Measurements from ENCODE around the gene CLDN22. TPM values are rescaled to one million over a fixed set of nuclear protein-coding genes. Genes with fewer than 3 reads are reported as not detected.

The CLDN22 gene
- total and polyA plus RNA-seq, 9 of the 15 experiments (the other 6 are each of a cell fraction or from before 2014, with no cell fraction given), result 0.21 TPM; not detected in 8

GRCh38 chr4:183344523-183345255, 24.6 kb upstream of the CLDN22 start:
- ATAC-seq, result no peak
- no peak for TF ChIP-seq ZNF707 (CRISPR knock-in tag; conservative IDR thresholded peaks at IDR 0.05)
- 0 out of 2 replicates have a peak, but pooled peaks have one; percentile 23 for TF ChIP-seq ZNF121 (CRISPR knock-in tag; conservative IDR thresholded peaks at IDR 0.05)
- DNase-seq (ENCODE audit: extremely low read depth in 1 of 4, low spot score in 3 of 4), result no peak
- no peak for FAIRE-seq
- ChIA-PET POLR2A (no interaction called here), CTCF (ENCODE audit: low intra/inter-chr PET ratio) (no interaction called here)
- H3K4me1 ChIP-seq (replicated peaks in 1 of 2; ENCODE audit: control insufficient read depth in 2 of 2, insufficient read depth in 2 of 2, low read length in 2 of 2), result peaks cover 15 to 18% of the 10 kb centered on the region in 2 experiments
- intact Hi-C loops (cut with micrococcal nuclease), result no loop called here
- H2AFZ ChIP-seq (ENCODE audit: low read depth, low read length), result peak overlapping the region; percentile 29; the same call in 1 of the 2 replicates
- H3K9ac ChIP-seq (ENCODE audit: insufficient read depth in 1 of 2, low read depth in 2 of 2, low read length in 2 of 2), result no peak overlapping the region
- no peak overlapping the region for H3K4me2 ChIP-seq (ENCODE audit: insufficient read depth, low read length)
- H3K27me3 ChIP-seq (ENCODE audit: control insufficient read depth in 2 of 2, insufficient read depth in 2 of 2, low read length in 2 of 2), result no peaks in the 10 kb centered on the region
- H3K4me3 ChIP-seq, result no peak overlapping the region
- H3K27ac ChIP-seq (ENCODE audit: extremely low read depth, low read depth, low read length), result no peak overlapping the region
- WGBS (ENCODE audit: insufficient coverage, low coverage, missing lambda C conversion rate), result 78% methylated on average over 14 of the region's 15 CpGs
- H3K36me3 ChIP-seq (ENCODE audit: control insufficient read depth, insufficient read depth, low read length), result no peaks in the 10 kb centered on the region
- H3K9me1 ChIP-seq (ENCODE audit: control insufficient read depth, insufficient read depth, low read length), result no peaks in the 10 kb centered on the region
- BruUV-seq (replicated peaks), result no TSS peak
- no peaks in the 10 kb centered on the region for H3K79me2 ChIP-seq (ENCODE audit: control insufficient read depth, insufficient read depth, low read length)
- H3K9me3 ChIP-seq (replicated peaks; ENCODE audit: control insufficient read depth, insufficient read depth, low read depth, low read length), result no peaks in the 10 kb centered on the region
- in situ Hi-C loops (cut with MboI), result no loop called here
- no peaks in the 10 kb centered on the region for H4K20me1 ChIP-seq (replicated peaks; ENCODE audit: control insufficient read depth, insufficient read depth, low read length)

GRCh38 chr4:183343730-183344129, 23.7 kb upstream of the CLDN22 start:
- Histone ChIP-seq H3K4me1 (replicated peaks in 1 of 2; ENCODE audit: control insufficient read depth in 2 of 2, insufficient read depth in 2 of 2, low read length in 2 of 2) (peaks cover 7 to 17% of the 10 kb centered on the region in 2 experiments), H2AFZ (ENCODE audit: low read depth, low read length) (no peak overlapping the region), H3K36me3 (ENCODE audit: control insufficient read depth, insufficient read depth, low read length) (no peaks in the 10 kb centered on the region), H3K4me3 (no peak overlapping the region), H3K9ac (ENCODE audit: insufficient read depth in 1 of 2, low read depth in 2 of 2, low read length in 2 of 2) (peak overlapping the region in 1 of 2 experiments; percentile 40; a peak in 1 of 4 replicates), H3K79me2 (ENCODE audit: control insufficient read depth, insufficient read depth, low read length) (no peaks in the 10 kb centered on the region), H3K9me3 (replicated peaks; ENCODE audit: control insufficient read depth, insufficient read depth, low read depth, low read length) (no peaks in the 10 kb centered on the region), H3K27me3 (ENCODE audit: control insufficient read depth in 2 of 2, insufficient read depth in 2 of 2, low read length in 2 of 2) (no peaks in the 10 kb centered on the region), H3K27ac (ENCODE audit: extremely low read depth, low read depth, low read length) (no peak overlapping the region), H3K9me1 (ENCODE audit: control insufficient read depth, insufficient read depth, low read length) (no peaks in the 10 kb centered on the region), H4K20me1 (replicated peaks; ENCODE audit: control insufficient read depth, insufficient read depth, low read length) (no peaks in the 10 kb centered on the region), H3K4me2 (ENCODE audit: insufficient read depth, low read length) (no peak overlapping the region)
- FAIRE-seq, result no peak
- ChIA-PET CTCF (ENCODE audit: low intra/inter-chr PET ratio) (no interaction called here), POLR2A (no interaction called here)
- in situ Hi-C loops (cut with MboI) (no loop called here), intact Hi-C loops (cut with micrococcal nuclease) (no loop called here)
- no peak for ATAC-seq
- no peak for DNase-seq (ENCODE audit: extremely low read depth in 1 of 4, low spot score in 3 of 4)
- BruUV-seq (replicated peaks), result no TSS peak
- WGBS (ENCODE audit: insufficient coverage, low coverage, missing lambda C conversion rate), result 68% methylated on average over 7 of the region's 7 CpGs
- TF ChIP-seq ZNF239 (CRISPR knock-in tag; IDR thresholded peaks at IDR 0.05) (no peak), CTCFL (IDR thresholded peaks at IDR 0.05; ENCODE audit: borderline replicate concordance, insufficient read depth, low read depth, low read length, poor library complexity, severe bottlenecking) (no peak), PHB (CRISPR knock-in tag; IDR thresholded peaks at IDR 0.05) (no peak), ZNF24 (IDR thresholded peaks at IDR 0.05) (no peak), NCOA4 (IDR thresholded peaks at IDR 0.05; ENCODE audit: partially characterized antibody) (no peak), IFI16 (CRISPR knock-in tag; IDR thresholded peaks at IDR 0.05) (no peak), ZC3H11A (IDR thresholded peaks at IDR 0.05; ENCODE audit: low read depth, low read length) (no peak), SIRT6 (IDR thresholded peaks at IDR 0.05; ENCODE audit: low read depth, low read length) (no peak), ZNF174 (CRISPR knock-in tag; IDR thresholded peaks at IDR 0.05) (no peak), TSC22D4 (tag; IDR thresholded peaks at IDR 0.05) (no peak), ZNF717 (CRISPR knock-in tag; IDR thresholded peaks at IDR 0.05) (no peak), POLR2G (IDR thresholded peaks at IDR 0.05; ENCODE audit: low read depth, low read length) (no peak), MEF2D (tag; conservative IDR thresholded peaks at IDR 0.05; ENCODE audit: low read depth) (no peak), SMAD1 (IDR thresholded peaks at IDR 0.05; ENCODE audit: low read depth, low read length, partially characterized antibody) (no peak)

Data from K562 (cell line).